Cardiac fibroblast (primary cell): Measurements from ENCODE around the gene MAS1L.

Source experiments
- DNase-seq, 2 donors: peaks; one replicate each; pipeline versions ENCODE4 v3.0.0 to v3.0.0-alpha.2; 2010; ENCODE audit warnings: low read depth in 2 of 2
- H3K4me3 ChIP-seq, 2 donors: replicated peaks in 1 of 2; 1 replicate in 1 of 2; 2 replicates in 1 of 2; pipeline ENCODE4 v1.5.1; 2011; ENCODE audit warnings: low read depth in 2 of 2, low read length in 2 of 2, mild to moderate bottlenecking in 2 of 2, moderate library complexity in 1 of 2
- TF ChIP-seq, protein P1 (sequence below): IDR thresholded peaks from one replicate; pipeline ENCODE4 v1.5.1; 2011; ENCODE audit warnings: low read depth, mild to moderate bottlenecking, low read length, inconsistent platforms

The MAS1L gene

DNA sequence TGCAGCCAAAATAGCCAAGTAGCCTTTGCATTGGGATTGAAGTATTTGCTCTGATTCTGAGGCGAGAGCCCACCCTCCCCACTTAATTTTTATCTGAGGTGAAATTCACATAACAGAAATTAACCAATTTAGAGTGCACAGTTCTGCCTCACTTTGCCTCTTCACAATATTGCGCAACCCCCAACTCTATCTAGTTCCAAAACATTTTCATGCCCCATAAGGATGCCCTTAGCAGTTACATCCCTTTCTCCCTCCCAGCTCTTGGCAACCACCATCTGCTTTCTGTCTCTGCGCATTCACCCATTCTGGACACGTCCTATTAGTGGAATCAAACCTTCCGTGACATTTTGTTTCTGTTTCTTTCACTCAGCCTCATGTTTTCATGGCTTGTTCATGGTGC, 9.0 kb downstream of the MAS1L start:
- DNase-seq, result no peak
- H3K4me3 ChIP-seq, result no peak overlapping the region
- TF ChIP-seq, protein P1, sequence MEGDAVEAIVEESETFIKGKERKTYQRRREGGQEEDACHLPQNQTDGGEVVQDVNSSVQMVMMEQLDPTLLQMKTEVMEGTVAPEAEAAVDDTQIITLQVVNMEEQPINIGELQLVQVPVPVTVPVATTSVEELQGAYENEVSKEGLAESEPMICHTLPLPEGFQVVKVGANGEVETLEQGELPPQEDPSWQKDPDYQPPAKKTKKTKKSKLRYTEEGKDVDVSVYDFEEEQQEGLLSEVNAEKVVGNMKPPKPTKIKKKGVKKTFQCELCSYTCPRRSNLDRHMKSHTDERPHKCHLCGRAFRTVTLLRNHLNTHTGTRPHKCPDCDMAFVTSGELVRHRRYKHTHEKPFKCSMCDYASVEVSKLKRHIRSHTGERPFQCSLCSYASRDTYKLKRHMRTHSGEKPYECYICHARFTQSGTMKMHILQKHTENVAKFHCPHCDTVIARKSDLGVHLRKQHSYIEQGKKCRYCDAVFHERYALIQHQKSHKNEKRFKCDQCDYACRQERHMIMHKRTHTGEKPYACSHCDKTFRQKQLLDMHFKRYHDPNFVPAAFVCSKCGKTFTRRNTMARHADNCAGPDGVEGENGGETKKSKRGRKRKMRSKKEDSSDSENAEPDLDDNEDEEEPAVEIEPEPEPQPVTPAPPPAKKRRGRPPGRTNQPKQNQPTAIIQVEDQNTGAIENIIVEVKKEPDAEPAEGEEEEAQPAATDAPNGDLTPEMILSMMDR, result no peak

DNA sequence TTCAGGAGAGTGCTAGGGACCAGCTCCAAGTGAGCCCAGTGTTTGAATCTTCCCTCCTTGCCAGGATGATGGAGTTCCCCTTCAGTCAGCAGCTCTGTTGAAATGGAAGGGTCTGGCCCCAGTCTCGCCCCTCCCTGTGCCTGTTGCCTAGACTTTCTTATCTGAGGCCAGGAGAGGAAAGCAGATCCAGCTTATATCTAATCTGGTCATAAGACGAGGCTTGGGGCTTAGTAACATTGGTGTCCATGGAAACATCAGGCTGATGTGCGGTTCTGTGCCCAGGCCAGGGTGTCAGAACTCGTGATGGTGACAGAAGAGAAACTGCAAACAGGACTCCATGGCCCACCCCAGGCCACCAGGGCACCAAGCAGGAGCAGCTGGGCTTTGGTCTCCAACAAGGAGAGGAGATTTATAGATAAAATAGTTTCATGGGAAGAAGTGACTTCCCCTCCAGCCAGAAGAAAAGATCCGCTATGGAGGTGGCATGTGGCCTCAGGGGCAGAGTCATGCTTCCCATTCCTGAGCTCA, 9.8 kb downstream of the MAS1L start:
- no peak overlapping the region for H3K4me3 ChIP-seq
- TF ChIP-seq, protein P1, result no peak
- DNase-seq, result no peak

DNA sequence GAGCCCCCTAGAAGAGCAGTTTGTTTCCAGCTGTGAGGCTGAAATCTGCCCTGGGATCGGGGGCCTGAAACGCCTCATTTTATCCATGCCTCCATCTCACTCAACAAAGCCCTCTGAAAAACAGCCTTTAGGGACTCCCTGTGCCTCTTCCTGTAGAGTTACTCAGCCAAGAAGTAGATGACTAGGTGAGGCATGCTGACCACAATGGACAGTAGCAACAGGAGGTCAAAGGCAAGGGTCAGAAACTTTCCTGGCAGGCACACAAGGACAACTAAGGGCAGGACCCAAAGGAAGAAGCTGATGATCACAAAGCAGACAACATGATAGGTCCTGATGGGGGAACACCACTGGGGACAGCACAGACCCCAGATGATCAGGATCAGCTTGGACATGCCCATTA, 12.8 kb downstream of the MAS1L start:
- TF ChIP-seq, protein P1, result no peak
- no peak overlapping the region for H3K4me3 ChIP-seq
- peak in 1 of 2 donors; percentile 8 for DNase-seq

DNA sequence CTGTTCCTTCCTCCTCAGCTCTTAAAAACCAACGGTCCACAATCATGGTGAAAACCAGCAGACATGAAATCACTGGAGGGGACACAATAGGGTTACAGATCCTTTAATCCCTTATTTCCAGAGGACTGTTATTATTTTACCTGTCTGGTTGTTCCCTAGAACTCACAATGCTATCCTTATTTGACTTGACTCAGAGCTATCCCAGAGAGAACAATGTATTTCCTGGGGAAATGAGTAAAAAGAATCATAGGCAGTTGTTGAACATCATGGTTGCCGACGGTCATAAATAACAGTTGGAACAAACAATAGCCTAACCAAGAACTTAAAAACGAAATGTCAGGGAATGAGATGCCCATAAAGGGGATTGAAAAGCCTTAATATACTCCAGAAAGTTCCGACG, 21.5 kb downstream of the MAS1L start:
- no peak for DNase-seq
- TF ChIP-seq, protein P1, result no peak
- H3K4me3 ChIP-seq, result no peak overlapping the region

DNA sequence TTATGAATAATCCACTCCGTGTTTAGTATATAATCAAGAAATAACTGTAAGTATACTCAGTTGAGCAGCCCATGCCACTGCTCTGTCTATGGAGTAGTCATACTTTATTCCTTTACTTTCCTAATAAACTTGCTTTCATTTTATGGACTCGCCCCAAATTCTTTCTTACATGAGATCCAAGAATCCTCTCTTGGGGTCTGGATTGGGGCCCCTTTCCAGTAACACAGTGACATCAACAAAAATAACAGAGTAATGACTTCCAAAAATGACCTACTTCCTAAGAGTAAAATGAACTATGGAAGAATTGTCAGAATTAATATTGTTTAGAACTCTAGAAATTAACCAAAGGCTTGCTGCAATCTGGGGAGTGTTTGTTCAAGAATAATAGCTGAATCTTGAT, 22.0 kb downstream of the MAS1L start:
- DNase-seq, result no peak
- TF ChIP-seq, protein P1, result no peak
- no peak overlapping the region for H3K4me3 ChIP-seq

DNA sequence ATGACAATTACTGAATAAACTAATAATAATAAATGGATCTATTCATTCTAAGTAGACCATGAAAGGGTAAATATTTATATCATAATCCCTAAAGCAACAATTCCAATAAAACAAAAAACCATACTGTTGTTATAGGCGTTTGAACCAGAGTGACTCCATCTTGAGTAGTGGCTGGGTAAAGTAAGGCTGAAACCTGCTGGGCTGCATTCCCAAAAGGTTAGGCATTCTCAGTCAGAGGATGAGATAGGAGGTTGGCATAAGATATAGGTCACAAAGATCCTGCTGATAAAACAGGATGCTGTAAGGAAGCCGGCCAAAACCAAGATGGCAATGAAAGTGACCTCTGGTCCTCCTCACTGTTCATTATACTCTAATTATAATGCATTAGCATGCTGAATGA, 22.5 kb downstream of the MAS1L start:
- TF ChIP-seq, protein P1, result no peak
- no peak for DNase-seq
- no peak overlapping the region for H3K4me3 ChIP-seq

DNA sequence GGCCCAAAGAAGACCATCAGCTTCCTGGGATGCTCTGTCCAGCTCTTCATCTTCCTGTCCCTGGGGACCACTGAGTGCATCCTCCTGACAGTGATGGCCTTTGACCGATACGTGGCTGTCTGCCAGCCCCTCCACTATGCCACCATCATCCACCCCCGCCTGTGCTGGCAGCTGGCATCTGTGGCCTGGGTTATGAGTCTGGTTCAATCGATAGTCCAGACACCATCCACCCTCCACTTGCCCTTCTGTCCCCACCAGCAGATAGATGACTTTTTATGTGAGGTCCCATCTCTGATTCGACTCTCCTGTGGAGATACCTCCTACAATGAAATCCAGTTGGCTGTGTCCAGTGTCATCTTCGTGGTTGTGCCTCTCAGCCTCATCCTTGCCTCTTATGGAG, 25.7 kb downstream of the MAS1L start:
- no peak overlapping the region for H3K4me3 ChIP-seq
- TF ChIP-seq, protein P1, result no peak
- no peak for DNase-seq
